Epithelial cell of esophagus (primary cell): ENCODE results near the gene MB21D2.
"Not testable (repeated sequence)": the region's sequence is repeated elsewhere in the genome, so short reads cannot be mapped to it uniquely, and the experiment has no call there.

Source experiments
- DNase-seq: peaks from one replicate; pipeline ENCODE4 v3.0.0; 2010; ENCODE audit warnings: low read depth
- H3K4me3 ChIP-seq: 2 replicates; pipeline ENCODE4 v1.5.1; 2011; ENCODE audit warnings: mild to moderate bottlenecking, low read length, control low read depth
- CTCF ChIP-seq: IDR thresholded peaks from 2 replicates; pipeline ENCODE4 v1.5.1; 2011; ENCODE audit warnings: low read depth, mild to moderate bottlenecking, low read length, control low read depth, inconsistent platforms; ENCODE audit not compliant: insufficient read depth; ENCODE audit errors: missing control alignments

The MB21D2 gene

GRCh38 chr3:192917404-192918274, at the start of gene MB21D2:
MB21D2 (minus strand) TSS chr3:192917856; CDS start chr3:192917840, 16 bp downstream.
- no peak for TF ChIP-seq CTCF
- peak; percentile 83 for DNase-seq
- peak within 1 kb of the TSS; percentile 79 for H3K4me3 ChIP-seq

- not testable (repeated sequence) for H3K4me3 ChIP-seq, DNase-seq
Observed at GRCh38 chr3:192964959-192965719, 47.5 kb upstream of the MB21D2 start.

- TF ChIP-seq CTCF = no peak
- DNase-seq = no peak
- H3K4me3 ChIP-seq = no peak overlapping the region
Observed at GRCh38 chr3:192959773-192960172, 42.1 kb upstream of the MB21D2 start.

DNA sequence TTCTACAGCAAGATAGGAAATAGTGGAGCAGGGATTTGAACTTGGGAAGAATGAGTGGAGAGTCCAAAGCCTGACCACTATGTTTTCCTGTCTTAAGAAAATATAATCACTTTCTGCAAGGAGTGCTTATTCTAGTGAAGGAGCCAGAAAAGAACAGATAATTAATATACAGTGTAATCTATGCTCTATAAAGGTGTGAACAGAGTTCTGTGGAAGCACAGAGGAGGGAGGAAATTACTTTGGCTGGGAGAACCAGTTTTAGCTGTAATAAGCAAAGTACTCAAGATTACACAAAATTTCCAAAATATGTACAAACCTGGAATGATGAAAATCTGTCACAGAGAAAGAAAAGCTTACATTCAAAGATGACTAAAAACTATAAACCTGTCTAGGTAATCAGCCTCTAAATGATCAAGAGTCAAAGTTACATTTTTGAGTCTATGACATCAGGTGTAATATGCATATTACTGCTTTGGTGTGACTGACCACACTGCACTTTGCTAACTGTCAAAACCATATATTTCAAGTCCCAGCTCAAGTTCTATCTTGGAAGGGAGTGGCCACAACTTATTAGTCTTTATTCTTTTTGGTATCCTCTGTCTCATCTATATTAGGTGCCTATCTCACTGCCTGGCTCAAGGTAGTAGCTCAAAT, 40.7 kb upstream of the MB21D2 start:
- no peak overlapping the region for H3K4me3 ChIP-seq
- DNase-seq = no peak
- TF ChIP-seq CTCF = no peak

- no peak overlapping the region for H3K4me3 ChIP-seq
- peak; percentile 96 for DNase-seq
- no peak for TF ChIP-seq CTCF
Observed at GRCh38 chr3:192957441-192958021, 39.9 kb upstream of the MB21D2 start.

DNA sequence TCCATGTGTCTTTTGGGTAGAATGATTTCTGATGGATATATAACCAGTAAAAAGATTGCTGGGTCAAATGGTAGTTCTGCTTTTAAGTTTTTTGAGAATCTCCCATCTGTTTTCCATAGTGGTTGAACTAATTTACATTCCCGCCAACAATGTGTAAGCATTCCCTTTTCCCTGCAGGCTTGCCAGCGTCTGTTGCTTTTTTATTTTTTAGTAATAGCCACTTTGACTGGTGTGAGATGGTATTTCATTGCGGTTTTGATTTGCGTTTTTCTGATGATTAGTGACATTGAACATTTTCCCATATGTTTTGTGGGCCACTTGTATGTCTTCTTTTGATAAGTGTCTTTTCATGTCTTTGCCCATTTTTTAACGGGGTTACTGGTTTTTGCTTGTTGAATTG, 36.3 kb upstream of the MB21D2 start:
- TF ChIP-seq CTCF = no peak
- DNase-seq = no peak
- H3K4me3 ChIP-seq = no peak overlapping the region

- no peak for DNase-seq
- no peak for TF ChIP-seq CTCF
- H3K4me3 ChIP-seq = no peak overlapping the region
Observed at GRCh38 chr3:192947421-192947820, 29.8 kb upstream of the MB21D2 start.
